ENCODE measurements around the gene GCG.

GCG gene

GRCh38 chr2:162126527-162126926 is 25.5 kb downstream of the GCG start:
- Histone ChIP-seq H3K27ac (no peak overlapping the region), H3K4me3 (no peak overlapping the region)
- no peak for DNase-seq (ENCODE audit: low spot score)
- TF ChIP-seq CTCF (IDR thresholded peaks at IDR 0.05): no peak

GRCh38 chr2:162126111-162126519 is 25.9 kb downstream of the GCG start:
- H3K27ac ChIP-seq: no peak overlapping the region
- no peak for TF ChIP-seq CTCF (IDR thresholded peaks at IDR 0.05)
- DNase-seq (ENCODE audit: low spot score): no peak

DNA sequence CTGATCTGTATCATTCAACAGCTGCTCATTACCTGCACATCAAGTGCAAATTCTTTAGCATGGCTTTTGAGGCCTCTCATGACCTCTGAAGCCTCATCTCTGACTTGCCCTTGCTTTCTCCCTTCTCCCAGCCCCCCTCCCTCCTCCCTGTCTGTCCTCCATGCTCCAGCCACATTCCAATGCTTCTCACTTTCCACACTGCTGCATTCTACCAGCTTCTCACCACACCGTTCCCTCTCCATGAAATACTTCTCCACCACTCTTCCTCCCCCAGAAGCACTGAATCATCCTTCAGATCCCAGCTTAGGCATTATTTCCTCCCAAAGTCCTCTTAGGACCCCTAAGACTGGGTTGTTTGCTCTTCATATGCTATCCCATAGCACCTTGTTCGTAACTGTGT is 26.9 kb downstream of the GCG start:
- Histone ChIP-seq H3K4me3 (no peak overlapping the region), H3K27ac (no peak overlapping the region)
- no peak for TF ChIP-seq CTCF (IDR thresholded peaks at IDR 0.05)
- DNase-seq (ENCODE audit: low spot score): no peak

More at GRCh38 chr2:162126111-162126519, 25.9 kb downstream of the GCG start:
- no peak overlapping the region for H3K4me3 ChIP-seq

GRCh38 chr2:162123806-162124758 is 28.0 kb downstream of the GCG start:
- TF ChIP-seq CTCF (IDR thresholded peaks at IDR 0.05): peak; percentile 58
- DNase-seq (ENCODE audit: low spot score): no peak
- no peak overlapping the region for H3K27ac ChIP-seq

DNA sequence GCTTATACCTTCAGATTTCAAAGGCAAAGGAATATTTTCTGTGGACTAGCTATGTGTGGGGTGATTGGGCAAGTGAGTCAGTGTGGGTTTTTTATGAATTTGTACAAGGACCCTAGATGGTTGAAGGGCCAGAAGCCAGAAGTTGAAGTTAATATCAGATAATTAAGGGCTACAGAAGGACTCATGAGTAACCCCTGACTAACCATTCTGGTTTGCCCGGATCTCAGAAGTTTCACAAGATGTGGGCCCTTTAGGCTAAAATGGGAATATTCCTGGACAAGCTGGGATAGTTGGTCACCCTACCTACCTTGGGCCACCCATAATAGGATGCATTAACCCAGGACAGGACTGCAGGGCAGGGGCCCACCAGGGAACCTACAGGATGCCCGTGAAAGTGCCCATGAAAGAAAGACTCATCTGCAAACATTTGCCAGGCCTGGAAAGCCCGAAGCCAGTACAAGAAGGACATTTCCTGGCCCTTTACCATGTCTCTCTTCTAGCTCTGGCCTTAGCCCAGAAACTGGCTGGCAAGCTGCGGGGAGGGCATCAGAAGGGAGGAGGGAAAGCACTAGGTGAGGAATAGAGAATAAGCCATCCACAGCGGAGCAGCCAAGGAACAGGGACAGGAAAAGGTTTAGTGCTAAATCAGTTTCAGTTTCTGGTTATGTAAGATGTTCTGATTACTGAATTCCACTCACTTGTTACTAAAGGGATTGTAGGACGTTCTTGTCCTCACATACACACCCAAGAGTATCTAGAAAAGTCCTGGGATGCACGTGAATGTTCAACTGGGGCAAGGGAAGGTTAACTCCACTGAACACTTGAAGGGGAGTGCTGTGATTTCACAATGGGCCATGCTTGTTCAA is 33.6 kb downstream of the GCG start:
- Histone ChIP-seq H3K4me3 (no peak overlapping the region), H3K27ac (no peak overlapping the region)
- no peak for TF ChIP-seq CTCF (IDR thresholded peaks at IDR 0.05)
- no peak for DNase-seq (ENCODE audit: low spot score)

More at GRCh38 chr2:162123806-162124758, 28.0 kb downstream of the GCG start:
- no peak overlapping the region for H3K4me3 ChIP-seq

DNA sequence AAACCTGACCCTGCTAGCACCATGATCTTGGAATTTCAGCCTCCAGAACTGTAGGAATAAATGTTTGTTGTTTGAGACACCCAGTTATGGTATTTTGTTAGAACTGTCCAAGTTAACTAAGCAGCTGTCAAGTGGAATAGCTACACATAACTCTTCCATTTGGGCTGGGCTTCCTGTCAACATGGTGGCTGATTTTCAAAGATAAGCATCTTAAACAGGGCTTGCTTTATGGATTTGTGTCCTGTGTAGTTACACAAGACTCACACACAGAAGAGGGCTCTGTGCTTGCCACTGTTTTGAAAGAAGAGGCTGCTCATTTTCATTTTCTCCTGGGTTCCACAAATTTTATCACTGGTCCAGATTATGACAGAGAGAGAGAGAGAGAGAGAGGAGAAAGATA is 35.7 kb downstream of the GCG start:
- Histone ChIP-seq H3K27ac (no peak overlapping the region), H3K4me3 (no peak overlapping the region)
- TF ChIP-seq CTCF (IDR thresholded peaks at IDR 0.05): no peak
- DNase-seq (ENCODE audit: low spot score): no peak

Measured in coronary artery (tissue), 2 donors.